SK-N-SH treated with all-trans-retinoic acid at 6 μM for 48 hours (cell line): ENCODE results near the gene SLC30A4.
"Not testable (repeated sequence)": the region's sequence is repeated elsewhere in the genome, so short reads cannot be mapped to it uniquely, and the experiment has no call there.

Experiments
- ATAC-seq: fragments of 200-7000 bp; cut with Tn5 transposase; 3 replicates; pipeline ENCODE4 v1.9.1; 2020; ENCODE audit warnings: mild to moderate bottlenecking, moderate library complexity
- ARNTL ChIP-seq: fragments of 450-650 bp; formaldehyde crosslinking; IDR thresholded peaks from 2 replicates; pipeline ENCODE4 v1.5.0; 2020; ENCODE audit warnings: low read depth, mild to moderate bottlenecking, moderate library complexity, borderline replicate concordance
- CSDC2 ChIP-seq: fragments of 250-450 bp; sonication (Bioruptor Pico); IDR thresholded peaks from 2 replicates; pipeline ENCODE4 v1.5.0; 2020; ENCODE audit warnings: mild to moderate bottlenecking, moderate library complexity
- ESRRG ChIP-seq: fragments of 250-450 bp; sonication (Bioruptor Pico); IDR thresholded peaks from 2 replicates; pipeline ENCODE4 v1.6.1; 2021; ENCODE audit warnings: mild to moderate bottlenecking
- GLIS3 ChIP-seq: fragments of 250-450 bp; sonication (Bioruptor Pico); IDR thresholded peaks from 2 replicates; pipeline ENCODE4 v1.5.0; 2020; ENCODE audit warnings: mild to moderate bottlenecking, moderate library complexity
- ISL1 ChIP-seq: fragments of 250-450 bp; sonication (Bioruptor Pico); IDR thresholded peaks from 2 replicates; pipeline ENCODE4 v2.1.2; 2022; ENCODE audit warnings: mild to moderate bottlenecking, moderate library complexity
- OSR1 ChIP-seq: fragments of 250-450 bp; sonication (Bioruptor Pico); IDR thresholded peaks from 2 replicates; pipeline ENCODE4 v1.8.0; 2022; ENCODE audit warnings: moderate library complexity, mild to moderate bottlenecking, inconsistent platforms
- PPARA ChIP-seq: fragments of 250-450 bp; sonication (Bioruptor Pico); IDR thresholded peaks from 2 replicates; pipeline ENCODE4 v1.5.0; 2020; ENCODE audit warnings: mild to moderate bottlenecking, borderline replicate concordance
- RARB ChIP-seq: fragments of 250-450 bp; sonication (Bioruptor Pico); IDR thresholded peaks from 2 replicates; pipeline ENCODE4 v1.8.0; 2021; ENCODE audit warnings: mild to moderate bottlenecking, moderate library complexity
- SNAI2 ChIP-seq: fragments of 250-450 bp; sonication (Bioruptor Pico); IDR thresholded peaks from 2 replicates; pipeline ENCODE4 v1.5.0; 2020; ENCODE audit warnings: mild to moderate bottlenecking, moderate library complexity
- TCF4 ChIP-seq: fragments of 250-450 bp; sonication (Bioruptor Pico); IDR thresholded peaks from 2 replicates; pipeline ENCODE4 v1.8.0; 2021; ENCODE audit warnings: mild to moderate bottlenecking, moderate library complexity, borderline replicate concordance
- TOX ChIP-seq: fragments of 250-450 bp; sonication (Bioruptor Pico); IDR thresholded peaks from 2 replicates; pipeline ENCODE4 v1.8.0; 2021; ENCODE audit warnings: mild to moderate bottlenecking, moderate library complexity, borderline replicate concordance
- ZC3H10 ChIP-seq: fragments of 250-450 bp; sonication (Bioruptor Pico); IDR thresholded peaks from 2 replicates; pipeline ENCODE4 v1.5.1; 2021; ENCODE audit warnings: mild to moderate bottlenecking, moderate library complexity
- ZFP3 ChIP-seq: fragments of 250-450 bp; sonication (Bioruptor Pico); IDR thresholded peaks from 2 replicates; pipeline ENCODE4 v1.5.0; 2020; ENCODE audit warnings: mild to moderate bottlenecking, moderate library complexity
- ZFP30 ChIP-seq: fragments of 450-650 bp; formaldehyde crosslinking; IDR thresholded peaks from 2 replicates; pipeline ENCODE4 v1.5.0; 2022; ENCODE audit warnings: mild to moderate bottlenecking, moderate library complexity
- ZNF70 ChIP-seq: fragments of 450-650 bp; formaldehyde crosslinking; IDR thresholded peaks from 2 replicates; pipeline ENCODE4 v1.5.0; 2020; ENCODE audit warnings: mild to moderate bottlenecking, moderate library complexity
- ZNF8 ChIP-seq: fragments of 450-650 bp; formaldehyde crosslinking; IDR thresholded peaks from 2 replicates; pipeline ENCODE4 v1.5.0; 2020; ENCODE audit warnings: mild to moderate bottlenecking, moderate library complexity
- TF ChIP-seq, protein P1 (sequence below): fragments of 250-450 bp; sonication (Bioruptor Pico); IDR thresholded peaks from 2 replicates; pipeline ENCODE4 v1.8.0; 2021; ENCODE audit warnings: low read depth, mild to moderate bottlenecking, moderate library complexity, borderline replicate concordance
- TF ChIP-seq, protein P2 (sequence below): fragments of 250-450 bp; sonication (Bioruptor Pico); IDR thresholded peaks from 2 replicates; pipeline ENCODE4 v1.5.0; 2020; ENCODE audit warnings: mild to moderate bottlenecking, moderate library complexity
- TF ChIP-seq, protein P3 (sequence below): fragments of 250-450 bp; sonication (Bioruptor Pico); IDR thresholded peaks from 2 replicates; pipeline ENCODE4 v1.8.0; 2020; ENCODE audit warnings: mild to moderate bottlenecking, moderate library complexity, borderline replicate concordance

Gene SLC30A4

DNA sequence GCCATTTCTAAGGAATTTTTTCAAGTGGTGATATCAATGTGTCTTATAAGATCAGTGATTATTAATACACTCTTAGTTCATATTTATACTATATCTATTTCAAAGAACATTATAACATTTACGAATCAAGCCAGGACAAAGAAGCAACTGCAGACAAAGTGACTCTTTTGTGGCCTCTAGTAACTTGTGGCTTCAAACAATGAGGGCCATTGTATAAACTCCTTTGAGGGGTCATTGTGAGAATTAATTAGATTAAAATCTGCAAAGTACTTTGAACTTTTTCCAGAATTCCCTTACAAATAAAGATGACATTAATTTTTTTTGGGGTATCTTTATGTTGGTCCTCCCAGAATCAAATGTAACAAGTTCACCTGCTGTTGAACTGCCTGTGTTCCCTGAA is 12.3 kb upstream of the SLC30A4 start:
- TF ChIP-seq TCF4 (CRISPR knock-in tag): no peak
- TF ChIP-seq ZNF70 (CRISPR knock-in tag): no peak
- no peak for TF ChIP-seq ZNF8 (CRISPR knock-in tag)
- TF ChIP-seq, protein P1, sequence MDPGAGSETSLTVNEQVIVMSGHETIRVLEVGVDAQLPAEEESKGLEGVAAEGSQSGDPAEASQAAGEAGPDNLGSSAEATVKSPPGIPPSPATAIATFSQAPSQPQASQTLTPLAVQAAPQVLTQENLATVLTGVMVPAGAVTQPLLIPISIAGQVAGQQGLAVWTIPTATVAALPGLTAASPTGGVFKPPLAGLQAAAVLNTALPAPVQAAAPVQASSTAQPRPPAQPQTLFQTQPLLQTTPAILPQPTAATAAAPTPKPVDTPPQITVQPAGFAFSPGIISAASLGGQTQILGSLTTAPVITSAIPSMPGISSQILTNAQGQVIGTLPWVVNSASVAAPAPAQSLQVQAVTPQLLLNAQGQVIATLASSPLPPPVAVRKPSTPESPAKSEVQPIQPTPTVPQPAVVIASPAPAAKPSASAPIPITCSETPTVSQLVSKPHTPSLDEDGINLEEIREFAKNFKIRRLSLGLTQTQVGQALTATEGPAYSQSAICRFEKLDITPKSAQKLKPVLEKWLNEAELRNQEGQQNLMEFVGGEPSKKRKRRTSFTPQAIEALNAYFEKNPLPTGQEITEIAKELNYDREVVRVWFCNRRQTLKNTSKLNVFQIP (CRISPR knock-in tag): no peak
- TF ChIP-seq TOX: no peak
- no peak for TF ChIP-seq PPARA (CRISPR knock-in tag)
- no peak for TF ChIP-seq ZFP3 (CRISPR knock-in tag)
- TF ChIP-seq, protein P2, sequence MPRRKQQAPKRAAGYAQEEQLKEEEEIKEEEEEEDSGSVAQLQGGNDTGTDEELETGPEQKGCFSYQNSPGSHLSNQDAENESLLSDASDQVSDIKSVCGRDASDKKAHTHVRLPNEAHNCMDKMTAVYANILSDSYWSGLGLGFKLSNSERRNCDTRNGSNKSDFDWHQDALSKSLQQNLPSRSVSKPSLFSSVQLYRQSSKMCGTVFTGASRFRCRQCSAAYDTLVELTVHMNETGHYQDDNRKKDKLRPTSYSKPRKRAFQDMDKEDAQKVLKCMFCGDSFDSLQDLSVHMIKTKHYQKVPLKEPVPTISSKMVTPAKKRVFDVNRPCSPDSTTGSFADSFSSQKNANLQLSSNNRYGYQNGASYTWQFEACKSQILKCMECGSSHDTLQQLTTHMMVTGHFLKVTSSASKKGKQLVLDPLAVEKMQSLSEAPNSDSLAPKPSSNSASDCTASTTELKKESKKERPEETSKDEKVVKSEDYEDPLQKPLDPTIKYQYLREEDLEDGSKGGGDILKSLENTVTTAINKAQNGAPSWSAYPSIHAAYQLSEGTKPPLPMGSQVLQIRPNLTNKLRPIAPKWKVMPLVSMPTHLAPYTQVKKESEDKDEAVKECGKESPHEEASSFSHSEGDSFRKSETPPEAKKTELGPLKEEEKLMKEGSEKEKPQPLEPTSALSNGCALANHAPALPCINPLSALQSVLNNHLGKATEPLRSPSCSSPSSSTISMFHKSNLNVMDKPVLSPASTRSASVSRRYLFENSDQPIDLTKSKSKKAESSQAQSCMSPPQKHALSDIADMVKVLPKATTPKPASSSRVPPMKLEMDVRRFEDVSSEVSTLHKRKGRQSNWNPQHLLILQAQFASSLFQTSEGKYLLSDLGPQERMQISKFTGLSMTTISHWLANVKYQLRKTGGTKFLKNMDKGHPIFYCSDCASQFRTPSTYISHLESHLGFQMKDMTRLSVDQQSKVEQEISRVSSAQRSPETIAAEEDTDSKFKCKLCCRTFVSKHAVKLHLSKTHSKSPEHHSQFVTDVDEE: no peak
- no peak for TF ChIP-seq RARB (CRISPR knock-in tag)
- TF ChIP-seq OSR1: no peak
- no peak for TF ChIP-seq ISL1 (CRISPR knock-in tag)
- no peak for TF ChIP-seq SNAI2
- TF ChIP-seq ZC3H10 (CRISPR knock-in tag): no peak
- TF ChIP-seq ZFP30 (CRISPR knock-in tag): no peak
- no peak for TF ChIP-seq ARNTL (CRISPR knock-in tag)
- TF ChIP-seq, protein P3, sequence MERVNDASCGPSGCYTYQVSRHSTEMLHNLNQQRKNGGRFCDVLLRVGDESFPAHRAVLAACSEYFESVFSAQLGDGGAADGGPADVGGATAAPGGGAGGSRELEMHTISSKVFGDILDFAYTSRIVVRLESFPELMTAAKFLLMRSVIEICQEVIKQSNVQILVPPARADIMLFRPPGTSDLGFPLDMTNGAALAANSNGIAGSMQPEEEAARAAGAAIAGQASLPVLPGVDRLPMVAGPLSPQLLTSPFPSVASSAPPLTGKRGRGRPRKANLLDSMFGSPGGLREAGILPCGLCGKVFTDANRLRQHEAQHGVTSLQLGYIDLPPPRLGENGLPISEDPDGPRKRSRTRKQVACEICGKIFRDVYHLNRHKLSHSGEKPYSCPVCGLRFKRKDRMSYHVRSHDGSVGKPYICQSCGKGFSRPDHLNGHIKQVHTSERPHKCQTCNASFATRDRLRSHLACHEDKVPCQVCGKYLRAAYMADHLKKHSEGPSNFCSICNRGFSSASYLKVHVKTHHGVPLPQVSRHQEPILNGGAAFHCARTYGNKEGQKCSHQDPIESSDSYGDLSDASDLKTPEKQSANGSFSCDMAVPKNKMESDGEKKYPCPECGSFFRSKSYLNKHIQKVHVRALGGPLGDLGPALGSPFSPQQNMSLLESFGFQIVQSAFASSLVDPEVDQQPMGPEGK (CRISPR knock-in tag): no peak
- TF ChIP-seq ESRRG: no peak
- TF ChIP-seq GLIS3: no peak
- no peak for TF ChIP-seq CSDC2
- ATAC-seq: no peak

DNA sequence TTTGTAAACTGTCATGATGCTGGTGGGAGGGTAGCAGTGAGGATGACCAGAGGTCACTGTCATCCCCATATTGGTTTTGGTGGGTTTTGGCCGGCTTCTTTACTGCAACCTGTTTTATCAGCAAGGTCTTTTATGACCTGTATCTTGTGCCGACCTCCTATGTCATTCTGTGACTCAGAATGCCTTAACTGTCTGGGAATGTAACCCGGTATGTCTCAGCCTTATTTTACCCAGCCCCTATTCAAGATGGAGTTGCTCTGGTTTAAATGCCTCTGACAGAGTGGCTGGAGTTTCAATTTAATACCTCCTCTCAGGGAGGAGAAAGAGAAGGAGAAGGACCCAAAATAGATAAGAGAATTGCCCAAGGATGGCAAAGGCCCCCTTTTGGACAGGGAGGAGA is 10.3 kb upstream of the SLC30A4 start:
- not testable (repeated sequence) for ATAC-seq

DNA sequence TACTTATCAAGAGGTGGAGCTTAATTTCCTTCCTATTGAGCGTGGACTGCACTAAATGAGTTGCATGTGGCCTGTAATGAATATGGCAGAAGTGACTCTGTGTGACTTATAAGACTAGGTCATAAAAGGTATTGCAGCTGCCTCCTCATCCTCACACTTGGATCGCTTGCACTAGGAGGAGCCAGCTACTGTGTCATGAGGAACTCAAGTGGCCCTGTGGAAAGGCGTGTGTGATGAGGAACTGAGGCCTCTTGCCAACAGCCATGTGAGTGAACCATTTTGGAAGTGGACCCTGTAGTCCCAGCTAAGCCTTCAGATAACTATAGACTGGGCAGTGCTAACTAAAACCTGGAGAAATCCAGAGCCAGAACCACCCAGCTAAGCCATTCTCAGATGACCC is 7.1 kb upstream of the SLC30A4 start:
- ATAC-seq: no peak

DNA sequence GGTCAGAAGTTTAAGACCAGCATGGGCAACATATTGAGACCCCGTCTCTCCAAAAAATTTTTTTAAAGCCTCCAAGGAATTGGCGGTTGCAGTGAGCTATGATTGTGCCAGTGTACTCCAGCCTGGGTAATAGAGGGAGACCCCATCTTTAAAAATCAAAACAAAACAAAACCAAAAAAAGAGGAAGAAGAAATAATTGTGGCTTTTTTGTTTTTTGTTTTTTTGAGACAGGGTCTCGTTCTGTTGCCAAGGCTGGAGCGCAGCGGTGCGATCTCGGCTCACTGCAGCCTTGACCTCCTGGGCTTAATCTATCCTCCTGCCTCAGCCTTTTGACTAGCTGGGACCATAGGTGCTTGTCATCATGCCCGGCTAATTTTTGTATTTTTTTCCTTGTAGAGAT is 4.5 kb upstream of the SLC30A4 start:
- TF ChIP-seq, protein P1 (CRISPR knock-in tag): no peak
- TF ChIP-seq, protein P2: no peak
- no peak for TF ChIP-seq ARNTL (CRISPR knock-in tag)
- TF ChIP-seq ISL1 (CRISPR knock-in tag): no peak
- no peak for TF ChIP-seq TOX
- no peak for TF ChIP-seq GLIS3
- no peak for TF ChIP-seq CSDC2
- TF ChIP-seq OSR1: no peak
- TF ChIP-seq SNAI2: no peak
- TF ChIP-seq, all 23 proteins: peak for 0
- ATAC-seq: no peak

More for the DNA sequence above, 7.1 kb upstream of the SLC30A4 start:
- TF ChIP-seq ISL1 (CRISPR knock-in tag) (no peak), ARNTL (CRISPR knock-in tag) (no peak), ZNF70 (CRISPR knock-in tag) (no peak), SNAI2 (no peak), ZNF8 (CRISPR knock-in tag) (no peak), CSDC2 (no peak), RARB (CRISPR knock-in tag) (no peak)
- TF ChIP-seq, protein P3 (CRISPR knock-in tag): no peak
- TF ChIP-seq, all 23 proteins: peak for 0
